Transverse colon (tissue), 4 donors: ENCODE measurements around the gene CCM2. TPM values are rescaled to one million over a fixed set of nuclear protein-coding genes. Genes with fewer than 3 reads are reported as not detected.

Experiments used
- DNase-seq: peaks from one replicate; pipeline ENCODE4 v3.0.0-alpha.2; 2019
- H3K27ac ChIP-seq, 4 donors: fragments of 200-600 bp; sonication (generic); 2 replicates each; pipeline ENCODE4 v1.5.1; 2016 to 2018; ENCODE audit warnings: inconsistent platforms in 4 of 4
- H3K27me3 ChIP-seq: fragments of 200-600 bp; sonication (generic); 2 replicates; pipeline ENCODE4 v1.5.1; 2017; ENCODE audit warnings: inconsistent platforms
- H3K36me3 ChIP-seq, 4 donors: fragments of 200-600 bp; sonication (generic); 2 replicates each; pipeline ENCODE4 v1.5.1; 2017 to 2019; ENCODE audit warnings: inconsistent platforms in 4 of 4
- H3K4me1 ChIP-seq, 4 donors: fragments of 200-600 bp; sonication (generic); 2 replicates each; pipeline ENCODE4 v1.5.1; 2017 to 2020; ENCODE audit warnings: inconsistent platforms in 4 of 4
- H3K4me3 ChIP-seq, 4 donors: fragments of 200-600 bp; sonication (generic); 1 replicate in 1 of 4; 2 replicates in 3 of 4; pipeline versions ENCODE4 v1.5.1 to v1.6.1; 2017 to 2019; ENCODE audit warnings: inconsistent platforms in 4 of 4
- H3K9me3 ChIP-seq, 2 donors: fragments of 200-600 bp; sonication (generic); 2 replicates each; pipeline ENCODE4 v1.5.1; 2017 to 2019; ENCODE audit warnings: inconsistent platforms in 2 of 2
- CTCF ChIP-seq, 5 experiments: fragments of 200-600 bp in 3 of 5; fragments of 450-650 bp in 2 of 5; sonication (generic) in 3 of 5; IDR thresholded peaks; 1 replicate in 2 of 5; 2 replicates in 3 of 5; pipeline ENCODE4 v1.5.1; 2016 to 2017; ENCODE audit warnings: antibody characterized with exemption in 5 of 5, inconsistent platforms in 3 of 5, mild to moderate bottlenecking in 2 of 5, moderate library complexity in 1 of 5
- EP300 ChIP-seq: sonication (generic); formaldehyde crosslinking; IDR thresholded peaks from one replicate; pipeline ENCODE4 v1.6.1; 2017; ENCODE audit warnings: antibody characterized with exemption, low read depth
- POLR2A ChIP-seq: fragments of 450-650 bp; IDR thresholded peaks from one replicate; pipeline ENCODE4 v1.6.1; 2016; ENCODE audit warnings: antibody characterized with exemption, mild to moderate bottlenecking, moderate library complexity
- POLR2AphosphoS5 ChIP-seq, 3 donors: sonication (generic); formaldehyde crosslinking; IDR thresholded peaks; one replicate each; pipeline ENCODE4 v1.6.1; 2016; ENCODE audit warnings: antibody characterized with exemption in 3 of 3
- whole genome bisulfite sequencing, 2 donors: methylation state at CpG; one replicate each; pipeline ENCODE4 v1.1.5; 2018; ENCODE audit warnings: low coverage in 1 of 2; 5-methylcytosine and 5-hydroxymethylcytosine counted together
- in situ Hi-C, 4 donors: fragments of 200-750 bp; cut with MboI; loops; one replicate each; pipeline versions ENCODE4 v1.15.0 to v1.15.1; 2017; ENCODE audit warnings: low sequenced_read_pairs in 3 of 4, low pct_ligation_motif_present in 1 of 4, low pct_unique_long_range_greater_than_20kb in 1 of 4
- intact Hi-C: fragments of 100-400 bp; cut with DNase I; formaldehyde crosslinking; loops from one replicate; pipeline ENCODE4 v1.15.1; 2023; ENCODE audit warnings: low total_unique reads
- total RNA-seq, 4 donors: library from RNA; depleted of rRNA; stranded (reverse); fragments of >200 nt; gene quantifications; one replicate each; pipeline ENCODE4 v1.1.0, GENCODE V29; 2016

The CCM2 gene
- total RNA-seq, 4 donors from 2014 or later = 40.4 to 76.4 (median 47.8) TPM

DNA sequence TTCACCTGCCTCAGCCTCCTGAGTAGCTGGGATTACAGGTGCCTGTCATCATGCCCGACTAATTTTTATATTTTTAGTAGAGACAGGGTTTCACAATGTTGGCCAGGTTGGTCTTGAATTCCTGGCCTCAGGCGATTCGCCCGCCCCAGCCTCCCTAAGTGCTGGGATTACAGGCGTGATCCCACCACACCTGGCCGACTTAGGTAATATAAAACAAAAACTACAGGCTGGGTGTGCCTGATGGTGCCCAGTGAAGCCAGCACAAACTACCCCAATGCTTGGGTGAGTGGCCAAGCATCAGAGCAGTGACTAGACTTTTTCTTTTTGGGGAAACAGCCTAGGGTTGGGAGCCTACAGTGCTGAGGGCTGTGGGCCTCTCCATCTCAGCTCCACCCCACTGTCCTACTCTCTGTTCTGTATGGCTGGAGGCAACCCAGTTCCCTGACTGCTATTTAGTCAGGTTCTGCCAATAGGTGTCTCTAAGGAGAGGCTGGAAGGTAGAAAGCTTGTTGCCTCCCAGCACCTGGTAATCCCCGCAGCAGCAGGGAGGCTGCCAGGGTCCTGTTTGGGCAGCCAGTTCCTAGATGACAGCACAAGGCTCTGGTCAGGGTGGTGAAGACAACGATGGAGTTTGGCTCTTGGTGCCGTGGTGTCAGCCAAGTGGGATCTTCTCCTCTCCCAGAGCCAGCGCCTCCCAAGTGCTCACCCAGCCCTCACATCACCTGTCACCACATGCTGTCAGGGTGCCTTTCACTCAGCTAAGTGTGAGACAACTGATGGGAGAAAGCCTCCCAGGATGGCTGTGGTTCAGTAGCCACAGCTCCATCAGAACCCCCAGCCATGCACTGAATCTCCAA, 99.2 kb downstream of the CCM2 start:
- DNase-seq = no peak
- Histone ChIP-seq H3K4me3 (no peak overlapping the region), H3K27me3 (no peaks in the 10 kb centered on the region), H3K9me3 (no peaks in the 10 kb centered on the region), H3K27ac (no peak overlapping the region), H3K4me1 (no peaks in the 10 kb centered on the region), H3K36me3 (peaks cover 0 to 50% (median 30%) of the 10 kb centered on the region in 4 donors)
- TF ChIP-seq CTCF (IDR thresholded peaks at IDR 0.05) (no peak), POLR2AphosphoS5 (IDR thresholded peaks at IDR 0.05) (no peak), EP300 (no peak), POLR2A (no peak)
- intact Hi-C loops (no loop called here), in situ Hi-C loops (no loop called here)
- WGBS, 2 donors = 84% methylated on average over 10 of the region's 10 CpGs; no CpG with 5 or more reads in 1 of the 2 donors

GRCh38 chr7:45099891-45100760, 100.1 kb downstream of the CCM2 start:
- Histone ChIP-seq H3K27me3 (no peaks in the 10 kb centered on the region), H3K4me3 (no peak overlapping the region), H3K9me3 (no peaks in the 10 kb centered on the region), H3K4me1 (no peaks in the 10 kb centered on the region), H3K36me3 (peaks cover 0 to 59% (median 36%) of the 10 kb centered on the region in 4 donors), H3K27ac (no peak overlapping the region)
- intact Hi-C loops (no loop called here), in situ Hi-C loops (loop anchor here in 3 of 4 donors (25.0 kb wide), 1 partner anchor 513 kb away; the partner anchor contains the start of gene TMED4 (in 3 of the 3))
- DNase-seq = no peak
- WGBS, 2 donors = 87% methylated on average over 16 of the region's 16 CpGs; no CpG with 5 or more reads in 1 of the 2 donors
- no peak for TF ChIP-seq CTCF (IDR thresholded peaks at IDR 0.05)

- DNase-seq = no peak
- no peak overlapping the region for H3K4me3 ChIP-seq
- H3K27me3 ChIP-seq = no peaks in the 10 kb centered on the region
- in situ Hi-C loops = loop anchor here in 3 of 4 donors (25.0 kb wide), 1 partner anchor 514 kb away; the partner anchor contains the start of gene TMED4 (in 3 of the 3)
- TF ChIP-seq POLR2A (no peak), EP300 (no peak), POLR2AphosphoS5 (IDR thresholded peaks at IDR 0.05) (no peak), CTCF (IDR thresholded peaks at IDR 0.05) (no peak)
- H3K36me3 ChIP-seq = peaks cover 0 to 67% (median 40%) of the 10 kb centered on the region in 4 donors
- H3K4me1 ChIP-seq = no peaks in the 10 kb centered on the region
- intact Hi-C loops = no loop called here
- no peak overlapping the region for H3K27ac ChIP-seq
- WGBS, 2 donors = 83% methylated on average over 13 of the region's 13 CpGs; no CpG with 5 or more reads in 1 of the 2 donors
- H3K9me3 ChIP-seq = no peaks in the 10 kb centered on the region
Measured at GRCh38 chr7:45100761-45101480, 100.9 kb downstream of the CCM2 start.
